Esophagus mucosa (tissue), 1 donor: Measurements from ENCODE around the gene ZC3H18. TPM values are rescaled to one million over a fixed set of nuclear protein-coding genes. Genes with fewer than 3 reads are reported as not detected.

ENCODE experiments used
- ATAC-seq: fragments of 200-7000 bp; cut with Tn5 transposase; one replicate; pipeline ENCODE4 v1.9.1; 2020
- total RNA-seq: library from RNA; stranded (reverse); gene quantifications from one replicate; pipeline ENCODE4 v1.2.4, GENCODE V29; 2023
- donor health status: DM: yes; HTN: yes; CAD: no.

ZC3H18 gene
- total RNA-seq, 1 donor from 2014 or later: 21.9 TPM

- no peak for ATAC-seq
Measured at GRCh38 chr16:88642881-88643643, 72.9 kb downstream of the ZC3H18 start.

GRCh38 chr16:88643644-88643932 lies 73.4 kb downstream of the ZC3H18 start:
- ATAC-seq: no peak

- no peak for ATAC-seq
Measured at GRCh38 chr16:88645455-88645854, 75.3 kb downstream of the ZC3H18 start.

DNA sequence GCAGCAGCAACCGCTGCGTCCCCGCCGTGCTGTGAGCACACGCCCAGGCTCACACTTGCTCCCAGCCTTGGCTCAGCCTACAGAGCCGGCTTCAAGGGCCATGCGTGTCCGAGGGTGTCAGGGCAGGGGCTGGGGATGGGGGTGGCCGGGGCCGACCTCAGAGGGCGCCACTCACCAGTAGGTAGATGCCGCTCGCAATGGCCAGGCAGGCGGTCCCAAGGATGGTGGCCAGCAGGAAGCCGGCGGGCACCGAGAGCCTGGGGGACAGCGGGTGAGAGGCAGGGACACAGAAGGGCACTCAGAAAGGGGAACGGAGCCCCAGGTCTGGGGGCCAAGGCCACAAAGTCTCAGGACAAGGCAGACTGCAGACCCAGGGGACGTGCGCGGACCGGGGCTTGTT lies 75.7 kb downstream of the ZC3H18 start:
- ATAC-seq: no peak

DNA sequence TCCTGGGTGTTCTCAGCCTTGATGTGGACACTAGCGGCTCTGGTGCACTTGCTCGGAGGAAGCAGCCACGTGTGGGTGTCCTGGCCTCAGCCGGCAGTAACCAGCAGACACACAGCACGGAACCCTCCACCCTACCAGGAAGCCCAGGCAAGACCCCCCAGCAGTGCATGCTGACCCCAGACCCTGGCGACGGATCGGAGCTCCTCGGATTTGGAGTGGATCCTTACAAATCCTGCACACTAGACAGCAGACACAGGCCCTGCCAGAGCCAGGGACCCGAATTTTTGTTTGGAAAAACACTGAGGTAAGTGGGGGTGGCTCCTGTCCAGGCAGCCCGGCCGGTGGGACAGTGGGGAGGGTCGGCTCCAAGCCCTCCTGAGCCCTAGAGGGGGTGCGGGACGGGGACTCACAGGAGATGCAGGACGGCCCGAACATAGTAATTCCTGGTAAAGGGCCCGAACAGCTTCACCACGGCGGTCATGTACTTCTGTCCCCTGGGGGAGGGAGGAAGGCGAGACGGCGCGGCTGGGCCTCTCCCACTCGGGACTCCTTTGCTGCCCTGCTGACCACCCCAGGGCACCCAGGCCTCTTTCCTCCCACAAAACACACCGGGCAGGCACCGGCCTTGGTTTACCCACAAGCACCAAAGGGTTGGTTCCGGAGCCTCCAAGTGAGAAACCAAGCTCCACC lies 76.3 kb downstream of the ZC3H18 start:
- no peak for ATAC-seq

DNA sequence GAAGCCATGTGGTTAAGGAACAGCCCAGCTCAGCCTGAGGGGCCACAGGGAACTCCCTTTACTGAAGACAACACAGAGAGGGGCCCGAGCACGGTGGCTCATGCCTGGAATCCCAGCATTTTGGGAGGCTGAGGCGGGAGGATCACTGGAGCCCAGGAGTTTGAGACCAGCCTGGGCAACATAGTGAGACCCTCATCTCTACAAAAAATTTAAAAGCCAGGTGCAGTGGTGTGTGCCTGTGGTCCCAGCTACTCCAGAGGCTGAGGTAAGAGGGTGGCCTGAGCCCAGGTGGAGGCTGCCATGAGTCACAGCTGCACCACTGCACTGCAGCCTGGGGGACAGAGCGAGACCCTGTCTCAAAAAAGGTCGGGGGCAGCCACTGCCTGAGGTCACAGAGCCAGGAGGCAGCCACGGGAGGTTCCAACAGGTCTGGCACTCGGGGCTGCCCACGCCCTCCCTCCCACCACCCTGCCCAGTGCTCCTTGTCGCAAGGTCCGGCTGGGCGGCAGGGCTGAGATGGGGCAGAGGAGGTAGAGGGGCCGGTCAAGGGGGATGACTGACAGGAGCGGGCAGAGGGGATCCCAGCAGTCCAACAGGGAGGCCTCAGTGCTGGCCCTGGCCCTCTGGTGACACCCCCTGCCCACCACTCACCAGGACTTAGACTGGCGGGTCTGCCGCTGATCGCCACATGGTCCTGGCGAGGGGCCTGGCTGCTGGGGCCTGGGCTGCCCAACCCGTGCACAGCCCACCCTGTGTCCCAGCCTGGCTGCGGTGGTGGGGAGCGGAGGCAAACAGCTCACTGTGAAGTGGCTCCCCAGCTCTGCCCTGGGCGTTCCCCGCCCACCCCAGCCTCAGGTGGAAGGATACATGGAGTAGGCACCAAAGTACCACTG lies 77.2 kb downstream of the ZC3H18 start:
- no peak for ATAC-seq

DNA sequence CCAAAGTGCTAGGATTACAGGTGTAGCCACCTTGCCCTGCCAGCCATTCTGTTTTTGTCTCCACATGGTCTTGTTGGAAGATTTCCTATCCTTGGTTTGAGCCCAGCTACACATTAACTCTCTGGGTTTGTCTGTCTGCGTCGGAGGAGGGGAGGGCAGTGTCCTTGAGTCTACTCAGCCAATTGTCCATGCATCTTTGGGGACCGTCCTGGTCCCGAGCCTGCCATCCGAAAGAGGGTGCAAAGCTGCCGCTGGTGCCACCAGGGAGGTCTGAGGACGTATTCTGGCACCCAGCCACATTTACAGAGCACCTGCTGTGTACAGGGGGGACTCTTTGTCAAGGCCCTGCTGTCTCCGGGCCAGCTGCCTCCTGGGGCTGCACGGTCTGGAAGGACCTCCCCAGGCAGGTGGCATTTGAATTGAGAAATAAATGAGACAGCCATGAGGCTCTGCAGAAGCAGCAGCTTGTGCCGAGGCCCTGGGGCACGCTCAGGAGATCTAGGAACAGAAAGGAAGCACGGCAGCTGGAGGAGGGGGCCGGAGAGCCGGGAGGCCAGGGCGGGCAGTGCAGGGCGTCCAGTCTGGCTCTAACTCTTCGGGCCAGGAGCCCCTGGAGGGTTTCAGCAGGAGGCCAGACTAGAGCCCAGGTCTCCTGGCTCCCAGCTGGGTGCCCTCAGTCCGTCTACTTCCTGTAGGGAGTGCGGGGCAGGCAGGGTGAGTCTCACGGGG lies 79.2 kb downstream of the ZC3H18 start:
- no peak for ATAC-seq

- peak; percentile 11 for ATAC-seq
Measured at GRCh38 chr16:88649924-88650748, 79.9 kb downstream of the ZC3H18 start.

- peak; percentile 84 for ATAC-seq
Measured at GRCh38 chr16:88650749-88651275, 80.6 kb downstream of the ZC3H18 start, which contains the start of gene CYBA. Gene CYBA, minus strand, starts transcription at chr16:88651053. Its CDS starts 40 bp downstream, at chr16:88651013.

- peak; percentile 65 for ATAC-seq
Measured at GRCh38 chr16:88651276-88651988, 81.2 kb downstream of the ZC3H18 start.

DNA sequence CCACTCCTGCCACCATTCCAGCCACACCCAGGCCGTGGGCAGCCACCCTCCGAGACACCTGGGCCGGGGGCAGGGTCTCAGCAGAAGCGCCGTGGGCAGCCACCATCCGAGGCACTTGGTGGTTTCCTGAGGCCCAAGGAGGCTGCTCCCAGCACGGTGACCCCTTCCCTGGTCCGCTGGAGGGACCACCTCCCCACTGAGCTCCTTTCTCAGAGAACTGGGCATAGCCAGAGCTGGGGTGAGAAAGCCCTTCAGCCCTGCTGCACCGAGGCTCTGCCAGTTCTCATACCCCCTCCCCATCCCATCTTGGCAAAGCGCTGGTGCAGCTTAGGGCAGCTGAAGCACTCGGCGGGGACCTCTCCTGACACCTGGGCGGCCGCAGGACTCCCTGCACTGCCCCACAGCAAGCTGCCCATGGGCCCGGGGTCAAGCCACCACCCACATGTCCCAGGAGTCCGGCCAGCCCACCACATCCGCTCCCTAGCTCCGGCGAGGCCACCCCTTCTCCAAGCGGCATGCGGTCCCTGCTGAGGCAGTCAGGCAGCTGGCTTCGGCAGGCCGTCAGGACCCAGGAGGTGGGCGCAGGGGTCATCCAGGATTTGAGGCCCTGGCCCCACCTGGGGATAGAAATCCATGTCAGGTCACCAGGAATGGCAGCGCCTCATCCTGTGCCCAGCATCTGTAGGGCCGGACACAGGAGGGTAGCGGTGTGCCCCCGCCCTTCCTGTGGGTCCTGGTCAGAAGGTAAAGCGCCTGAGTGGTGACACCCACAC lies 82.0 kb downstream of the ZC3H18 start:
- no peak for ATAC-seq

DNA sequence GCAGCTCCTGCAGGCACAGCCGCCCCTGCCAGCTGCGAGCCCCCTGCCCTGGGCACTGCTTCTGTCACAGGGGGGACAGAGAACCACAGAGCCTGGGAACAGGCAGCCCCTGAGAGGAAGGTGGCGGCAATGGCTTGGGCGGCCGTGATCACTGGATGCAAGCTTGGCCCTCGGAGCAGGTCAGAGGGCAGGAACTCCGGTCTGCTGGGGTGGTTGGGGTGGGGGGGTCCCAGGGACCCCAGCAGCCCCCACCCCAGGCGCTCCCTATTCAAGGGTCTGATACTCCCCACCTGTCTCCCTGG lies 82.5 kb downstream of the ZC3H18 start:
- no peak for ATAC-seq

- no peak for ATAC-seq
Measured at GRCh38 chr16:88653101-88653500, 82.9 kb downstream of the ZC3H18 start.

DNA sequence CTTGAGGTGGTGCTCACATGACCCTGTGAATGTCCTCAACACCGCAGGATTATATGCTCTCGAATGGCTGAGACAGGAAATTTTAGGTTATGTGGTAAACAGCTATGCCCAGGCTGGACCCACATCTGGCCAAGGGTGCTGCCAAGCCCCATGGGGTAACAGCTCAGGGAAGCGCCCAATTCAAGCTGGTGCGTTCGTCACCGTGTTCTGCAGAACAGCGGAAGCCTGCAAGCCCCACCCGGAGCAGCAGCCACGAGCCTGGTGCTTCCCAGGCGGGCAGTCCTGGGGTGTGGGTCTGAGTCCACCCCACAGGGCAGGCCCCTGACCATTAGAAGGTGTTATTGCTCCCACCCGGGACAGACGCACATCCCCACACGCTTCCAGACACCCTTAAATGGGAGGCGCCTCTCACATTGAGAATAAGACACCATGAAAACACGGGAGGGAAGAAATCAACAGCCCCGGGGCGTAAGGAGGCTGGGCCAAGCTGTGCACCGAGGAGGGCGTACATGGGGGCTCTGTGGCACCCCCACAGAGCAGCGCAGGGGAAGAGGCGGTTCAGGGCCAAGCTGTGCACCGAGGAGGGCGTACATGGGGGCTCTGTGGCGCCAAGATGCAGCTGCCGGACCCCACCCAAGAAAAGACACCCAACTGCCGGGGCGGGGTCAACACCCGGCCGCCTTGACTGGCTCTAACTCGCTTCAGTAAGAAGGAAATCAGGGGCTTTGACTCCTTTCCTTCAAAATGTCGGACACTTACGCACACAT lies 83.6 kb downstream of the ZC3H18 start:
- no peak for ATAC-seq

GRCh38 chr16:88654363-88655052 lies 84.3 kb downstream of the ZC3H18 start:
- ATAC-seq: no peak

DNA sequence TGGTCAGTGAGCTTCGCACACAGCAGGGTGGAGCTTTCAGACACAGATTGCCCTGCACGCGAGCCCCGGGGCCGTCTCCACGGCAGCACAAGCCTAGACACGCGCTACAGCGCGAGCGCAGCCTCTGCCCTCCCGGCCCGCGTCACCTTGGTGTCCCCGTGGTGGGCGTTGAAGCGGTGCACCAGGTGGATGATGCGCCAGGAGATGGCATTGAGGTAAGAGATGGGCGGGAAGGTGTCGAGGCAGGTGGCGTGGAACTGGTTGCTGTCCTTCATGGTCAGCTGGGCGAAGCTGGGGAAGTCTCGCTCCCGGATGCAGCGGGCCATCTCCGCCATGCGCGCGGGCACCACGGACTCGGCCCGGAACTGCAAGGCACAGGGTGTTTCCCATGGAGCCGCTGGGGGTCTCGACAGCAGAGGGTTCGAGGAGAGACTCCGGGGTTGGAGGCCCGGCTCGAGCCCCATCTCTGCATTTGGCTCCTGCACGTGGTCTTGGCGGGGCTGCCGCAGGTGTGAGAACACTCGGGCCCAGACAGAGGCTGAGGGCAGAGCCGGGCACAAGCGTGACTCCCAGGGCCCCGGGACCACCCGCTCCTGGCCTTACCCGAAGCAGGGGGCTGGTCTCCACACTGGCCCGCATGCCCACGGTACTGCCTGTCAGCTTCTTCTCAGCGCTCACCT lies 85.0 kb downstream of the ZC3H18 start:
- ATAC-seq: no peak

DNA sequence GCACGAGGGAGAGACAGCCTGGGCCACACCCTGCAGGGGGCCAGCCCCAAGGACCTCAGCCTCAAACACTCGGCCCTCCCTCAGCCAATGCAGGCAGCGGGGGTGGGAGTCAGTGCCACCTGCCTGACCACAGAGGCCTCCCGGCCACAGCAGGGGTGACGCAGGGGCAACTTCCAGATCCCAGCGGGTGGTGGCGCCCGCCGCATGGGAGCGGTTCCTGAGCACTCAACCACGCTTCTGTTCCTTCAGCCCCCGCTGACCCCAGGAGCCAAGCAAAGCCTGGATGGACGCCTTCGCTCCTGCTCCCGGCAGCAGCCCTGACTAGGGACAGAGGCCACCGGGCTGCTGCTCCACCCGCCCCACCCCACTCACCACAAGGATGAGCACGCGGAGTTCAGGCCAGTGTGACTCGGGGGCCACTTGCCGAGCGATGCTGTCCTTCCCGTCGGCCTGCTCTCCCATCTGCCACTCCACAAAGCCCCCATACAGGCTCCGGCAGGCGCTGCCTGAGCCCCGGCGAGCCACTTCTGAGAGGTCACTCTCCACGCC lies 85.6 kb downstream of the ZC3H18 start:
- no peak for ATAC-seq
